Activated naive CD4-positive, alpha-beta T cell treated with anti-CD3 and anti-CD28 coated beads, Interleukin-2, amount 10 ng/mL, durations not matched to agents 7 days and 5 days (primary cell): ENCODE measurements around the gene DIP2B.

Experiments
- CTCF ChIA-PET: fragments of 350-600 bp; sonication (Branson Sonifier 250); formaldehyde crosslinking; loops from one replicate; lab custom pipeline; 2021; ENCODE audit warnings: antibody characterized with exemption; lab: Charles Lee
- DNase-seq: peaks from one replicate; pipeline ENCODE4 v3.0.0-alpha.2; 2020
- H3K27ac Mint-ChIP-seq: one replicate; pipeline ENCODE4 v1.8.0; 2021; ENCODE audit warnings: mild to moderate bottlenecking, moderate library complexity, mixed read lengths
- H3K27me3 Mint-ChIP-seq: one replicate; pipeline ENCODE4 v1.8.0; 2021; ENCODE audit warnings: mild to moderate bottlenecking, mixed read lengths
- H3K36me3 Mint-ChIP-seq: one replicate; pipeline ENCODE4 v1.8.0; 2021; ENCODE audit warnings: mixed read lengths
- H3K4me1 Mint-ChIP-seq: one replicate; pipeline ENCODE4 v1.8.0; 2021; ENCODE audit warnings: mixed read lengths
- H3K4me3 Mint-ChIP-seq: one replicate; pipeline ENCODE4 v1.8.0; 2021; ENCODE audit warnings: mild to moderate bottlenecking, moderate library complexity, mixed read lengths
- H3K9me3 Mint-ChIP-seq: one replicate; pipeline ENCODE4 v1.8.0; 2021; ENCODE audit warnings: mixed read lengths

The DIP2B gene

GRCh38 chr12:50786498-50787231 is 281.9 kb downstream of the DIP2B start:
- Mint-ChIP-seq H3K27ac (no peak overlapping the region), H3K9me3 (no peaks in the 10 kb centered on the region), H3K27me3 (no peaks in the 10 kb centered on the region), H3K4me1 (peaks cover 11% of the 10 kb centered on the region), H3K36me3 (peaks cover 27% of the 10 kb centered on the region), H3K4me3 (no peak overlapping the region)
- no peak for DNase-seq
- CTCF ChIA-PET: no interaction called here

DNA sequence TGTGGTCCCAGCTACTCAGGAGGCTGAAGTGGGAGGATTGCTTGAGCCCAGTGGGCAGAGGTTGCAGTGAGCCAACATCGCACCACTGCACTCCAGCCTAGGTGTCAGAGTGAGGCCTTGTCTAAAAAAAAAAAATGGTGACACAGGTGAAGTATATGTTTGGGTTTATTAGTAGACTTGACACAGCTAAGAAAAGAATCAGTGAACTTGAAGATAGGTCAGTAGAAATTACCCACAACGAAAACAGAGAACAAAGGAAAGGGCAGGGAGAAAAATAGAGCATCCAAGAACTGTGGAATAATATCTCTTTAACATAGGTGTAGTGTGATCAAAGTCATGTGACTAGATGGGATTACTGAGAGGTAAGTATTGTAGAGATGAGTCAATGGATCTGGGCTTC is 282.8 kb downstream of the DIP2B start:
- CTCF ChIA-PET: no interaction called here
- H3K4me1 Mint-ChIP-seq: peaks cover 11% of the 10 kb centered on the region
- H3K4me3 Mint-ChIP-seq: no peak overlapping the region
- no peaks in the 10 kb centered on the region for H3K9me3 Mint-ChIP-seq
- no peaks in the 10 kb centered on the region for H3K27me3 Mint-ChIP-seq
- H3K27ac Mint-ChIP-seq: no peak overlapping the region
- no peak for DNase-seq
- H3K36me3 Mint-ChIP-seq: peaks cover 27% of the 10 kb centered on the region

DNA sequence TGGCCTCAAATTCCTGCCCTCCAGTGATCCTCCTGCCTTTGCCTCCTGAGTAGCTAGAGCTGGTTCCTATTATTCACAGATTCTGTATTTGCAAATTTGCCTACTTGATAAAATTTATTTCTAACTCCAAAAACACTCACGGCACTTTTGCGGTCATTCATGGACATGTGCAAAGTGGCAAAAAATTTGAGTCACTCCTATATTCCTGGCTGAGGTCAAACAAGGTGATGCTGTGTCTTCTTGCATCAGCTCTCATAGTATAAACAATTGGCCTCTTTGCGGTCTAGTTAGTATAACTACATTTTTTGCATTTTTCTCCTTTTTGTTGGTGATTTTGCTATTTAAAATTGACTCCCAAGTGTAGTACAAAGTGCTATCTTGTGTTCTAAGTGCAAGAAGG is 283.8 kb downstream of the DIP2B start:
- Mint-ChIP-seq H3K9me3 (no peaks in the 10 kb centered on the region), H3K4me1 (peaks cover 11% of the 10 kb centered on the region), H3K36me3 (peaks cover 27% of the 10 kb centered on the region), H3K27me3 (no peaks in the 10 kb centered on the region), H3K27ac (no peak overlapping the region), H3K4me3 (no peak overlapping the region)
- no peak for DNase-seq
- CTCF ChIA-PET: no interaction called here

- Mint-ChIP-seq H3K27me3 (no peaks in the 10 kb centered on the region), H3K36me3 (peaks cover 22% of the 10 kb centered on the region), H3K4me3 (no peak overlapping the region), H3K4me1 (peaks cover 5% of the 10 kb centered on the region), H3K27ac (no peak overlapping the region), H3K9me3 (no peaks in the 10 kb centered on the region)
- no peak for DNase-seq
- CTCF ChIA-PET: interaction anchor here (0.6 kb wide), 1 partner anchor 77 kb away, joined by 3 read pairs; no protein-coding TSS in a partner anchor
These were observed 285.3 kb downstream of the DIP2B start for GRCh38 chr12:50790081-50790480.
